ENCODE results near the gene SNX25.

The SNX25 gene

GRCh38 chr4:185399466-185399865 lies 190.1 kb downstream of the SNX25 start:
- in situ Hi-C loops (cut with MboI; ENCODE audit: low sequenced_read_pairs, unreplicated experiment) = no loop called here
- TF ChIP-seq CTCF (IDR thresholded peaks at IDR 0.05; ENCODE audit: borderline replicate concordance, control extremely low read depth, extremely low read depth, insufficient read depth, missing control alignments) = no peak

GRCh38 chr4:185404031-185404430 lies 194.6 kb downstream of the SNX25 start:
- no peak for TF ChIP-seq CTCF (IDR thresholded peaks at IDR 0.05; ENCODE audit: borderline replicate concordance, control extremely low read depth, extremely low read depth, insufficient read depth, missing control alignments)
- in situ Hi-C loops (cut with MboI; ENCODE audit: low sequenced_read_pairs, unreplicated experiment) = no loop called here
- DNase-seq (ENCODE audit: low spot score) = no peak

More at GRCh38 chr4:185399466-185399865, 190.1 kb downstream of the SNX25 start:
- DNase-seq (ENCODE audit: low spot score) = no peak

GRCh38 chr4:185405296-185405999 lies 196.1 kb downstream of the SNX25 start:
- no peak for TF ChIP-seq CTCF (IDR thresholded peaks at IDR 0.05; ENCODE audit: borderline replicate concordance, control extremely low read depth, extremely low read depth, insufficient read depth, missing control alignments)
- in situ Hi-C loops (cut with MboI; ENCODE audit: low sequenced_read_pairs, unreplicated experiment) = no loop called here

GRCh38 chr4:185408432-185408831 lies 199.0 kb downstream of the SNX25 start:
- in situ Hi-C loops (cut with MboI; ENCODE audit: low sequenced_read_pairs, unreplicated experiment) = no loop called here
- TF ChIP-seq CTCF (IDR thresholded peaks at IDR 0.05; ENCODE audit: borderline replicate concordance, control extremely low read depth, extremely low read depth, insufficient read depth, missing control alignments) = no peak

More at GRCh38 chr4:185405296-185405999, 196.1 kb downstream of the SNX25 start:
- peak; percentile 42 for DNase-seq (ENCODE audit: low spot score)

DNA sequence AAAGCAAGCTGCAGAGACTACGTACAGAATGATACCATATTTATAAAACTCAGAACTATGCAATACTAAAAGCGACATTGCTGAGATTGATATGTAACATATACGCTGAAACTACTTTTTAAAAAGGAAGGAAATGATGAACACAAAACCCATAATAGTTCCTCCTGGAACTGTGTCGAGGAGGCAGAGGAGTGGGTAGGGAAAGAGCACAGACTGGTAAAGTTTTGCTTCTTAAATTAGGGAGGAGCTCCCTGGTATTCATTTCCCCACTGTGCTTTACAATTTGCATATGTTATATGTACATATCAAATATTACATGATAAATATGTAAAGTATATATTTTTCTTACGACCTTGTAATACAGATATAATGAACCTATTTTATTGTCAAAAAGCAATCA lies 202.5 kb downstream of the SNX25 start:
- DNase-seq (ENCODE audit: low spot score) = no peak
- TF ChIP-seq CTCF (IDR thresholded peaks at IDR 0.05; ENCODE audit: borderline replicate concordance, control extremely low read depth, extremely low read depth, insufficient read depth, missing control alignments) = no peak
- in situ Hi-C loops (cut with MboI; ENCODE audit: low sequenced_read_pairs, unreplicated experiment) = no loop called here

More at GRCh38 chr4:185408432-185408831, 199.0 kb downstream of the SNX25 start:
- DNase-seq (ENCODE audit: low spot score) = no peak

GRCh38 chr4:185412412-185412811 lies 203.0 kb downstream of the SNX25 start:
- DNase-seq (ENCODE audit: low spot score) = no peak
- in situ Hi-C loops (cut with MboI; ENCODE audit: low sequenced_read_pairs, unreplicated experiment) = no loop called here
- no peak for TF ChIP-seq CTCF (IDR thresholded peaks at IDR 0.05; ENCODE audit: borderline replicate concordance, control extremely low read depth, extremely low read depth, insufficient read depth, missing control alignments)
